ENCODE results near the gene TMCC1. TPM values are rescaled to one million over a fixed set of nuclear protein-coding genes. Genes with fewer than 3 reads are reported as not detected.
A peak's percentile ranks its signal among the peaks of the same experiment; 100 is the strongest.

TMCC1 gene
- total RNA-seq, 2 donors from 2014 or later, result 34.4 to 35.7 TPM

- intact Hi-C loops (cut with DNase I, micrococcal nuclease), result no loop called here
- no peak for ATAC-seq
- no peak for DNase-seq
Measured at GRCh38 chr3:129809297-129809696, 84.2 kb downstream of the TMCC1 start.

- ATAC-seq (no peak), DNase-seq (no peak)
Measured at GRCh38 chr3:129796146-129796545, 97.4 kb downstream of the TMCC1 start.

GRCh38 chr3:129795186-129796010, 98.1 kb downstream of the TMCC1 start:
- intact Hi-C loops (cut with DNase I, micrococcal nuclease), result no loop called here
- DNase-seq (no peak), ATAC-seq (no peak)

More at GRCh38 chr3:129796146-129796545, 97.4 kb downstream of the TMCC1 start:
- intact Hi-C loops (cut with DNase I, micrococcal nuclease), result no loop called here

GRCh38 chr3:129794311-129795185, 99.0 kb downstream of the TMCC1 start:
- DNase-seq (peak; percentile 39 to 67), ATAC-seq (peak; percentile 99)
- intact Hi-C loops (cut with DNase I, micrococcal nuclease), result no loop called here

GRCh38 chr3:129793942-129794310, 99.6 kb downstream of the TMCC1 start:
- ATAC-seq, result peak; percentile 29
- no peak for DNase-seq

GRCh38 chr3:129793319-129793718, 100.2 kb downstream of the TMCC1 start:
- DNase-seq (no peak), ATAC-seq (no peak)
- intact Hi-C loops (cut with DNase I, micrococcal nuclease), result no loop called here

More at GRCh38 chr3:129793942-129794310, 99.6 kb downstream of the TMCC1 start:
- intact Hi-C loops (cut with DNase I, micrococcal nuclease), result no loop called here

GRCh38 chr3:129783470-129783869, 110.0 kb downstream of the TMCC1 start:
- intact Hi-C loops (cut with DNase I, micrococcal nuclease), result no loop called here
- DNase-seq (no peak), ATAC-seq (no peak)

- ATAC-seq (no peak), DNase-seq (no peak)
- intact Hi-C loops (cut with DNase I, micrococcal nuclease), result no loop called here
Measured at GRCh38 chr3:129778871-129779270, 114.6 kb downstream of the TMCC1 start.

GRCh38 chr3:129777806-129778205, 115.7 kb downstream of the TMCC1 start:
- DNase-seq (no peak), ATAC-seq (no peak)
- intact Hi-C loops (cut with DNase I, micrococcal nuclease), result no loop called here

GRCh38 chr3:129775870-129776269, 117.6 kb downstream of the TMCC1 start:
- DNase-seq (no peak), ATAC-seq (no peak)
- intact Hi-C loops (cut with DNase I, micrococcal nuclease), result no loop called here

- DNase-seq (no peak), ATAC-seq (no peak)
- intact Hi-C loops (cut with DNase I, micrococcal nuclease), result no loop called here
Measured at GRCh38 chr3:129773691-129774663, 119.5 kb downstream of the TMCC1 start.

GRCh38 chr3:129770604-129771003, 122.9 kb downstream of the TMCC1 start:
- no peak for ATAC-seq
- DNase-seq, result no peak
- intact Hi-C loops (cut with DNase I, micrococcal nuclease), result no loop called here

- DNase-seq (no peak), ATAC-seq (no peak)
- intact Hi-C loops (cut with DNase I, micrococcal nuclease), result no loop called here
Measured at GRCh38 chr3:129769616-129770015, 123.9 kb downstream of the TMCC1 start.

GRCh38 chr3:129768728-129769127, 124.8 kb downstream of the TMCC1 start:
- DNase-seq, result no peak
- no peak for ATAC-seq
- intact Hi-C loops (cut with DNase I, micrococcal nuclease), result no loop called here

- DNase-seq (no peak), ATAC-seq (no peak)
- intact Hi-C loops (cut with DNase I, micrococcal nuclease), result no loop called here
Measured at GRCh38 chr3:129766135-129766534, 127.4 kb downstream of the TMCC1 start.

GRCh38 chr3:129764090-129764489, 129.4 kb downstream of the TMCC1 start:
- no peak for DNase-seq
- ATAC-seq, result no peak
- intact Hi-C loops (cut with DNase I, micrococcal nuclease), result no loop called here

- ATAC-seq, result no peak
- no peak for DNase-seq
- intact Hi-C loops (cut with DNase I, micrococcal nuclease), result no loop called here
Measured at GRCh38 chr3:129758785-129759320, 134.7 kb downstream of the TMCC1 start.

GRCh38 chr3:129758306-129758705, 135.2 kb downstream of the TMCC1 start:
- intact Hi-C loops (cut with DNase I, micrococcal nuclease), result no loop called here
- DNase-seq (no peak), ATAC-seq (no peak)

- DNase-seq, result no peak
- peak; percentile 52 for ATAC-seq
- intact Hi-C loops (cut with DNase I, micrococcal nuclease), result no loop called here
Measured at GRCh38 chr3:129756871-129757270, 136.6 kb downstream of the TMCC1 start.

All from left colon (tissue), 2 donors.